SK-N-SH treated with all-trans-retinoic acid at 6 μM for 48 hours (cell line): ENCODE data around the gene ADAP1.

ENCODE experiments used
- CREB5 ChIP-seq: fragments of 250-450 bp; sonication (Bioruptor Pico); IDR thresholded peaks from 2 replicates; pipeline ENCODE4 v1.5.1; 2020; ENCODE audit warnings: low read depth, mild to moderate bottlenecking, moderate library complexity
- PPARA ChIP-seq: fragments of 250-450 bp; sonication (Bioruptor Pico); IDR thresholded peaks from 2 replicates; pipeline ENCODE4 v1.5.0; 2020; ENCODE audit warnings: mild to moderate bottlenecking, borderline replicate concordance
- RARB ChIP-seq: fragments of 250-450 bp; sonication (Bioruptor Pico); IDR thresholded peaks from 2 replicates; pipeline ENCODE4 v1.8.0; 2021; ENCODE audit warnings: mild to moderate bottlenecking, moderate library complexity

GRCh38 chr7:867406-868188 lies 86.9 kb downstream of the ADAP1 start:
- TF ChIP-seq RARB (CRISPR knock-in tag): no peak
- no peak for TF ChIP-seq CREB5 (CRISPR knock-in tag)
- TF ChIP-seq PPARA (CRISPR knock-in tag): no peak
